ENCODE data around the gene SPATA24.

GRCh38 chr5:139410993-139411828, 7.3 kb upstream of the SPATA24 start:
- TF ChIP-seq, protein P1, sequence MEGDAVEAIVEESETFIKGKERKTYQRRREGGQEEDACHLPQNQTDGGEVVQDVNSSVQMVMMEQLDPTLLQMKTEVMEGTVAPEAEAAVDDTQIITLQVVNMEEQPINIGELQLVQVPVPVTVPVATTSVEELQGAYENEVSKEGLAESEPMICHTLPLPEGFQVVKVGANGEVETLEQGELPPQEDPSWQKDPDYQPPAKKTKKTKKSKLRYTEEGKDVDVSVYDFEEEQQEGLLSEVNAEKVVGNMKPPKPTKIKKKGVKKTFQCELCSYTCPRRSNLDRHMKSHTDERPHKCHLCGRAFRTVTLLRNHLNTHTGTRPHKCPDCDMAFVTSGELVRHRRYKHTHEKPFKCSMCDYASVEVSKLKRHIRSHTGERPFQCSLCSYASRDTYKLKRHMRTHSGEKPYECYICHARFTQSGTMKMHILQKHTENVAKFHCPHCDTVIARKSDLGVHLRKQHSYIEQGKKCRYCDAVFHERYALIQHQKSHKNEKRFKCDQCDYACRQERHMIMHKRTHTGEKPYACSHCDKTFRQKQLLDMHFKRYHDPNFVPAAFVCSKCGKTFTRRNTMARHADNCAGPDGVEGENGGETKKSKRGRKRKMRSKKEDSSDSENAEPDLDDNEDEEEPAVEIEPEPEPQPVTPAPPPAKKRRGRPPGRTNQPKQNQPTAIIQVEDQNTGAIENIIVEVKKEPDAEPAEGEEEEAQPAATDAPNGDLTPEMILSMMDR (IDR thresholded peaks at IDR 0.05): no peak
- TF ChIP-seq ZFX (IDR thresholded peaks at IDR 0.05; ENCODE audit: borderline replicate concordance): no peak
